Measurements from ENCODE around the gene TAF7.
A peak's percentile ranks its signal among the peaks of the same experiment; 100 is the strongest.
"Not testable (repeated sequence)": the region's sequence is repeated elsewhere in the genome, so short reads cannot be mapped to it uniquely, and the experiment has no call there.

The TAF7 gene

DNA sequence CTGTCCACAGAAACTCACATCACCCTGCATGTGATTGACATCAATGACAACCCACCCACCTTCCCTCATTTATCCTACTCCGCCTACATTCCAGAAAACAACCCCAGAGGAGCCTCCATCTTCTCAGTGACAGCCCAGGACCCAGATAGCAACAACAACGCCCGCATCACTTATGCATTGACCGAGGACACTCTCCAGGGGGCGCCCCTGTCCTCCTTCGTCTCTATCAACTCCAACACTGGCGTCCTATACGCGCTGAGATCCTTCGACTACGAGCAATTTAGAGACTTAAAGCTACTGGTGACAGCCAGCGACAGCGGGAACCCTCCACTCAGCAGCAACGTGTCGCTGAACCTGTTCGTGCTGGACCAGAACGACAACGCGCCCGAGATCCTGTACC is 24.7 kb upstream of the TAF7 start:
- Mint-ChIP-seq H3K27ac (no peak overlapping the region), H3K9me3 (peaks cover 20% of the 10 kb centered on the region), H3K36me3 (peaks cover 3% of the 10 kb centered on the region), H3K4me3 (no peak overlapping the region), H3K4me1 (no peaks in the 10 kb centered on the region), H3K27me3 (peaks cover 87% of the 10 kb centered on the region)
- ATAC-seq: no peak

DNA sequence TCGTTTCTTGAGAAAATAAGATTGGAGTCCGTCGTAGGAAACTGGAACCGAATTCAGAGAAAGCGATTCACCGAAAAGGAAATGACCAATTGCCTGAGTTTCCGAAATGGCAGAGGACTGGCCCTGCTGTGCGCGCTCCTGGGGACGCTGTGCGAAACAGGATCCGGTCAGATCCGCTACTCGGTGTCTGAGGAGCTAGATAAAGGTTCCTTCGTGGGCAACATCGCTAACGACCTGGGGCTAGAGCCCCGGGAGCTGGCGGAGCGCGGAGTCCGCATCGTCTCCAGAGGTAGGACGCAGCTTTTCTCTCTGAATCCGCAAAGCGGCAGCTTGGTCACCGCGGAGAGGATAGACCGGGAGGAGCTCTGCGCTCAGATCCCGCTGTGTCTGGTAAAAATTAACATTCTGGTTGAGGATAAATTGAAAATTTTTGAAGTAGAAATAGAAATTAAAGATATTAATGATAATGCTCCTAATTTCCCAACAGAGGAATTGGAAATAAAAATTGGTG is 23.4 kb upstream of the TAF7 start:
- peaks cover 85% of the 10 kb centered on the region for H3K27me3 Mint-ChIP-seq
- H3K36me3 Mint-ChIP-seq: no peaks in the 10 kb centered on the region
- H3K4me1 Mint-ChIP-seq: no peaks in the 10 kb centered on the region
- H3K9me3 Mint-ChIP-seq: peaks cover 22% of the 10 kb centered on the region
- H3K27ac Mint-ChIP-seq: no peak overlapping the region
- no peak for ATAC-seq
- peak overlapping the region; percentile 34 for H3K4me3 Mint-ChIP-seq

DNA sequence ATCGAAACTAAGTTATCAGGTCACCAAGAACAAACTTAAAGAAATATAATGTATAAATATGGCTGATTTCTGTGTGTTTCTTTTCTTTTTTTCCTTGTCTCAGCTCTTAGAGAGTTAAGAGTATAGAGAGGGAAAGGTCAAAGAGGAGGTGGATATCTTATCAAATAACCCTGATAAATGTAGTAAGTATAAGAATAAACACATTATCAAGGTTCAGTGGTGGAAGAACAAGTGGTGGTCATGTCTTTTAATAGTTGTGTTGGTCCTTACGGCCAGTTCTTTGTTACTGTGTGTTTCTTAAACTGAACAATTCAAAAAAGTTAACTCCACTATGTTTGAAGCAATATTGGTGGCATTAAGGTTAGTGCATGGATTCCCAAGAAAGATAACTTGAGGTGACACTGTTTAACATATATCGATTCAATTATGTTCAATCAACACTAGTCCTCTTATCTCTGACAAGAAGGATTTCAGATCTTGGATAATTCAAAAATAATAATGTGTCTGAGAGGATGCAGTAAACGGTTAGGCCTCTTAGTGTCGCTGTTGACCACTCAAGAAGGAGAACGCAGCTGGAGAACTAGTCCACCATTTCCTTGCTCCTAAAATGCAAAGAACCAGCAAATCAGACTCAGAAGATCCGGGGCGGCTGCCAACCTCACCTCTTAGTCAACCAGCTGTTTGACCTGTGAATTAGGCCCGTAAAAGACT is 22.8 kb upstream of the TAF7 start, which contains the start of gene PCDHGA3:
PCDHGA3 (plus strand) TSS at position 588 of the 711 bp plus-strand sequence. CDS start 205 bp downstream, outside the sequence.
- H3K4me3 Mint-ChIP-seq: peak within 1 kb of the TSS; percentile 34
- H3K27ac Mint-ChIP-seq: no peak within 1 kb of the TSS
- ATAC-seq: no peak
- H3K27me3 Mint-ChIP-seq: peaks cover 85% of the 10 kb centered on the region
- H3K4me1 Mint-ChIP-seq: no peaks in the 10 kb centered on the region
- no peaks in the 10 kb centered on the region for H3K36me3 Mint-ChIP-seq
- peaks cover 22% of the 10 kb centered on the region for H3K9me3 Mint-ChIP-seq

DNA sequence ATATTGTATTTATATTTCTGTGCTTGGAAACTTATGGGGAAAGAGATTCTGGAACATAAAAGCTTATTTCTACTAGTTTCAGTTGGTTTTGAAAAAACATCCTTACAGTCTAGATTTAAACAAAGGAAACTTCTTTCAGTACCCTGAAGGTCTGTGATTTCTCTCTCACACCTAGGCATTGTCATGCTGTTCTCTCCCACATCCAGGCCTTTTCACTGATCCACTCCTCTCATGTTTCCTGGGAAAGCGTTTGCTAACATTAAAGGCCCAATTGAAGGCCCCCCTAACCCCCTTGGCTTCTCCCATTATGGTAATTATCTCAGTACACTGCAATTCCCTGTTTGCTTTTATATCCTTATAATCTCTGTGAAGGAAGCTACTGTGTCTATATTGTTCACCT is 22.2 kb upstream of the TAF7 start:
- H3K4me1 Mint-ChIP-seq: no peaks in the 10 kb centered on the region
- no peak overlapping the region for H3K4me3 Mint-ChIP-seq
- no peaks in the 10 kb centered on the region for H3K36me3 Mint-ChIP-seq
- H3K9me3 Mint-ChIP-seq: peaks cover 26% of the 10 kb centered on the region
- ATAC-seq: no peak
- peaks cover 88% of the 10 kb centered on the region for H3K27me3 Mint-ChIP-seq
- no peak overlapping the region for H3K27ac Mint-ChIP-seq

DNA sequence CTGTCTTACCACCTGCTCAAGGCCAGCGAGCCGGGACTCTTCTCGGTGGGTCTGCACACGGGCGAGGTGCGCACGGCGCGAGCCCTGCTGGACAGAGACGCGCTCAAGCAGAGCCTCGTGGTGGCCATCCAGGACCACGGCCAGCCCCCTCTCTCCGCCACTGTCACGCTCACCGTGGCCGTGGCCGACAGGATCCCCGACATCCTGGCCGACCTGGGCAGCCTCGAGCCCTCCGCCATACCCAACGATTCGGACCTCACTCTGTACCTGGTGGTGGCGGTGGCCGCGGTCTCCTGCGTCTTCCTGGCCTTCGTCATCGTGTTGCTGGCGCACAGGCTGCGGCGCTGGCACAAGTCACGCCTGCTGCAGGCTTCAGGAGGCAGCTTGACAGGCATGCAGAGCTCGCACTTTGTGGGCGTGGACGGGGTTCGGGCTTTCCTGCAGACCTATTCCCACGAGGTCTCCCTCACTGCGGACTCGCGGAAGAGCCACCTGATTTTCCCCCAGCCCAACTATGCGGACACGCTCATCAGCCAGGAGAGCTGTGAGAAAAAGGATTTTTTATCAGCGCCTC is 20.3 kb upstream of the TAF7 start:
- not testable (repeated sequence) for H3K4me3 Mint-ChIP-seq, ATAC-seq, H3K27ac Mint-ChIP-seq, H3K36me3 Mint-ChIP-seq, H3K4me1 Mint-ChIP-seq
- Mint-ChIP-seq H3K27me3 (peaks cover 91% of the 10 kb centered on the region), H3K9me3 (peaks cover 28% of the 10 kb centered on the region)

DNA sequence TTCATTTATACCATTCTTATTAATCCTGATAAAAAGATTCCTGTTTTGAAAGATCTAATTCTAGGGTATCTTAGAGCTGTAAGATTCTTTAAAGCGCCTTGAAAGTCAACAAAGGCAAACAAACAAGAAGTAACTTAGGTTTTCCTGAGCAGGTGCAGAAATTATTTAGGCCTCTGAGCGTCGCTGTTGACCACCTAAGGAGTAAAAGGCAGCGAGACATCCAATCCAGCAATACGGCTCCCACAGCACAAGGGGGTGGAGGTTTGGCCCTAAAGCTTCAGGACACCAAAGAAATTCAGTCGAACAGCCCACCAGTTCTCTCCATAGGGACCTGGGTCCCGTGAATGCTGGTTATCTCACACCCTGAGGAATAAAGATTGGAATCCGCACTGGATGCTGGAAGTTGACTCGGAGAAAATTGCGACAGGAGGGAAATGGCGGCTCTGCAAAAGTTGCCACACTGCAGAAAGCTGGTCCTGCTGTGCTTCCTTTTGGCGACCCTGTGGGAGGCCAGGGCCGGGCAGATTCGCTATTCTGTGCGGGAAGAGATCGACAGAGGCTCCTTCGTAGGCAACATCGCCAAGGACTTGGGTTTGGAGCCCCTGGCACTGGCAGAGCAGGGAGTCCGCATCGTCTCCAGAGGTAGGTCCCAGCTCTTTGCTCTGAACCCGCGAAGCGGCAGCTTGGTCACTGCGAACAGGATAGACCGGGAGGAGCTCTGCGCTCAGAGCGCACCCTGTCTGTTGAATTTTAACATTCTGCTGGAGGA is 18.1 kb upstream of the TAF7 start, which contains the start of gene PCDHGA2:
PCDHGA2 (plus strand) TSS at position 223 of the 769 bp plus-strand sequence.
- peaks cover 27% of the 10 kb centered on the region for H3K9me3 Mint-ChIP-seq
- peak within 1 kb of the TSS; percentile 18 for H3K4me3 Mint-ChIP-seq
- H3K27me3 Mint-ChIP-seq: peaks cover 91% of the 10 kb centered on the region
- H3K27ac Mint-ChIP-seq: no peak within 1 kb of the TSS
- no peak for ATAC-seq
- no peaks in the 10 kb centered on the region for H3K36me3 Mint-ChIP-seq
- H3K4me1 Mint-ChIP-seq: no peaks in the 10 kb centered on the region

DNA sequence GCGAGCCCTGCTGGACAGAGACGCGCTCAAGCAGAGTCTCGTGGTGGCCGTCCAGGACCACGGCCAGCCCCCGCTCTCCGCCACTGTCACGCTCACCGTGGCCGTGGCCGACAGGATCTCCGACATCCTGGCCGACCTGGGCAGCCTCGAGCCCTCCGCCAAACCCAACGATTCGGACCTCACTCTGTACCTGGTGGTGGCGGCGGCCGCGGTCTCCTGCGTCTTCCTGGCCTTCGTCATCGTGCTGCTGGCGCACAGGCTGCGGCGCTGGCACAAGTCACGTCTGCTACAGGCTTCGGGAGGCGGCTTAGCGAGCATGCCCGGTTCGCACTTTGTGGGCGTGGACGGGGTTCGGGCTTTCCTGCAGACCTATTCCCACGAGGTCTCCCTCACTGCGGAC is 12.0 kb upstream of the TAF7 start:
- H3K4me1 Mint-ChIP-seq, H3K27ac Mint-ChIP-seq, H3K4me3 Mint-ChIP-seq, ATAC-seq, H3K36me3 Mint-ChIP-seq: not testable (repeated sequence)
- peaks cover 72% of the 10 kb centered on the region for H3K27me3 Mint-ChIP-seq
- peaks cover 20% of the 10 kb centered on the region for H3K9me3 Mint-ChIP-seq

DNA sequence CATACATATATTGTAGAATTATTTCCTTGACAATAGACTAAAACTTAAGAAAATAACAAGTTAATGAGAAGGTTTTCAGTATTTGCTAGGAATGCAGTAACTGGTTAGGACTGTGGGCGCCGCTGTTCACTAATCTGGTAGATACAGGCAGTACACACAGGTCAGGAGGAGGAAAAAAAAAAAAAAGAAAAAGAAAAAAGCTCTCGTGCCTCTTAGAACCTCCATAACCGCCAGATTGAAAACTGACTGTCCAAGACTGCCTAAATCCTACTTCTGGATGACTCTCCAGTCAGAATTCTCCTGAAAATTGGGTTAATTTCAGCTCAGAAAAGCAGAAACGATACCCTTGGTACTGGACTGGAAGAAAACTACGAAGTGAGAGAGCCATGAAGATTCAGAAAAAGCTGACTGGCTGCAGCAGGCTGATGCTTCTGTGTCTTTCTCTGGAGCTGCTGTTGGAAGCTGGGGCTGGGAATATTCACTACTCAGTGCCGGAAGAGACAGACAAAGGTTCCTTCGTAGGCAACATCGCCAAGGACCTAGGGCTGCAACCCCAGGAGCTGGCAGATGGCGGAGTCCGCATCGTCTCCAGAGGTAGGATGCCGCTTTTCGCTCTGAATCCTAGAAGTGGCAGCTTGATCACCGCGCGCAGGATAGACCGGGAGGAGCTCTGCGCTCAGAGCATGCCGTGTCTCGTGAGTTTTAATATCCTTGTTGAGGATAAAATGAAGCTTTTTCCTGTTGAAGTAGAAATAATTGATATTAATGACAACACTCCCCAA is 9.9 kb upstream of the TAF7 start, which contains the start of gene PCDHGA1:
PCDHGA1 (plus strand) TSS at position 216 of the 782 bp plus-strand sequence.
- Mint-ChIP-seq H3K27ac (no peak within 1 kb of the TSS), H3K27me3 (peaks cover 68% of the 10 kb centered on the region), H3K36me3 (no peaks in the 10 kb centered on the region), H3K4me1 (peaks cover 9% of the 10 kb centered on the region), H3K4me3 (peak within 1 kb of the TSS; percentile 16), H3K9me3 (peaks cover 11% of the 10 kb centered on the region)
- no peak for ATAC-seq

DNA sequence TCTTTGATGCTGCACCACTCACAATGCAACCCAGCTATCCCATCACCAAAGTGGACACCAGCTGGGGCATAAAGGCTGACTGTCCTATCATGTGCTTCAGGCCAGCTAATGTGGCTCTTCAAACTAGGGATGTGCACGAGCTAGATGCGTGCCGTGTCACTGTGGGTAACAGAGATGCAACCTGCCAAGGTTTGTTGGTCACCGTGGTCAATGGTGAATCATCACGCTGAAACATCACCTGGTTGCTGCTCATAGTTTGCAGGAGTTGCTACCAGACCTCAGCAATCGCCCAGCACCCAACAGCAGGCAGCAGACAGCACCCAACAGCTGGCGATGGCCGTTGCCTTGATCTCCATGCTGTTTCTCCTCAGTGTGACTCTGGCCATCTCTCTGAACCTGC is 7.6 kb upstream of the TAF7 start:
- Mint-ChIP-seq H3K4me3 (no peak overlapping the region), H3K4me1 (peaks cover 9% of the 10 kb centered on the region), H3K27me3 (peaks cover 50% of the 10 kb centered on the region), H3K9me3 (peaks cover 6% of the 10 kb centered on the region), H3K27ac (no peak overlapping the region), H3K36me3 (no peaks in the 10 kb centered on the region)
- no peak for ATAC-seq

DNA sequence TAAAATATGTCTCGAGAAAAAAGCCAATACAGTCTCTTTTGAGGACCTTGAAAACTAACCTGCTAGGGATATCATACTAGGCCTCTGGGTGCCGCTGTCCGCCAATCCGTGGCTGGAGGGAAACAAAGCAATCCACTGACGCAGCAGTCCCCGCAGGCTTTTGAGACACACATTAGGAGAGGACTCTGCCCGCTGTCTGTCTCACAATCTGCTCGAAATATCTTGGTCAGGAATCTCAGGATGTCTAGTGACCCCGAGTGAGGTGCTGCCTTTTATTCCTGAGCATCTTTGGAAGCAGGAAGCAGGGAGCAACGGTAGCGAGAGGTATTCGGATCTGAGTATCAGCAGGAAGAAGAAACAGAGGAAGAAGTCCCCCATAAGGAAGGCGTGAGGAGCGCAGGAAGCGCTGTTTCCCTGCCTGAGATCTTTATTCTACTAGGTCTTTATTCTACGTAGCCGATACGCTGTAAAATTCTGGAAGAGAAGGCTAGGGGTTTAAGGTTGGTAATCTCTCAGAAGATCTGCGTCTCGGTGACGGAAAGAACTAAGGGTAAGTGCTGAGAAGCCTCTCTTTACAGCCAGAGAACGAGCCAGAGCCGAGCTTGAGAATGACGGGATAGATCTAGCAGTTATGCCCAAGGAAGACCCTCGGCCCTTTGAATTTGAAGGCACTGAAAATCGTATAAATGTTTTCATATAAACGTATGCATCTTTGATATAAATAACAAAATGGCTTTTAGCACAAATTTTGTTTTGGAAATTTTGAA is 5.7 kb upstream of the TAF7 start:
- Mint-ChIP-seq H3K4me1 (peaks cover 15% of the 10 kb centered on the region), H3K36me3 (no peaks in the 10 kb centered on the region), H3K27ac (peak overlapping the region; percentile 74), H3K4me3 (peak overlapping the region; percentile 84), H3K9me3 (peaks cover 6% of the 10 kb centered on the region), H3K27me3 (peaks cover 30% of the 10 kb centered on the region)
- ATAC-seq: peak; percentile 82

DNA sequence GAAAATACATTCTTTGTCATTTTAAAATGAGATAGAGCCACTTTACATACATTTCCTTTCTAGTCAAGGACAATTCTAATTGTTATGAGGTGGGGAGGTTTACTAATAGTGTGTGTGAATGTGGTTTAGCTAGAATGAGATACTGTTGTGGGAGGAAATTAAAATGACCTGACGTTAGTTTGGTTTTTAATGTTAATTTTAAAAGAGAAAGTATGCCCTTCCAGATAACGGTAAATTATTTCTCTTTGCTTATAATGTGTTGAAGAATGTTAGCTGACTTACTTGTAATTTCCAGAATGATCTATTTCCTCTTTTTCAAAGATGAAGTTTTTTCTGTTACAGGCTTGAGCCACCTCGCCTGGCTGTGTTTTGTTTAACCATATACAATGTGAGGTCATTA is 1.7 kb upstream of the TAF7 start:
- H3K9me3 Mint-ChIP-seq: peaks cover 15% of the 10 kb centered on the region
- no peak for ATAC-seq
- H3K27me3 Mint-ChIP-seq: peaks cover 14% of the 10 kb centered on the region
- H3K4me3 Mint-ChIP-seq: peak overlapping the region; percentile 31
- peaks cover 36% of the 10 kb centered on the region for H3K4me1 Mint-ChIP-seq
- no peak overlapping the region for H3K27ac Mint-ChIP-seq
- peaks cover 29% of the 10 kb centered on the region for H3K36me3 Mint-ChIP-seq

DNA sequence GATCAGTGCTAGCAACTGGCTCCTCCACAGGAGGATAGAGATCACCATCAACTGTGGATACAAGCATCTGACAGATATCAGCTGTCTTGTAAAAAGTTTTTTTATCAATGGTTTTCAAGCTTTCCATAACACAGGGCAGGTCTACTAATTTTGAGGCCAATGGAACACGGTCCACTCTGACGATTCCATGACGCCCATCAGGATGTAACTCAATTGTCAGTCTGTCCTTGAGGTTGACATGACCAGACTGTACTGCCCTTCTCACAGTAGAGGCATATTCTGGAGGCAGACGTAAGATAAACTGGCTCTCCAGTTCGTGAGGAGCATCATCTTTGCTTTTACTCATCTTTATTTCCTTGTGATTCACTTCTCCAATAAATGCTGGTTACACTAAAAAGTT is 885 bp downstream of the TAF7 start:
- Mint-ChIP-seq H3K36me3 (peaks cover 51% of the 10 kb centered on the region), H3K9me3 (peaks cover 24% of the 10 kb centered on the region), H3K27me3 (no peaks in the 10 kb centered on the region), H3K4me3 (peak overlapping the region; percentile 98), H3K27ac (peak overlapping the region; percentile 100), H3K4me1 (peaks cover 28% of the 10 kb centered on the region)
- no peak for ATAC-seq

DNA sequence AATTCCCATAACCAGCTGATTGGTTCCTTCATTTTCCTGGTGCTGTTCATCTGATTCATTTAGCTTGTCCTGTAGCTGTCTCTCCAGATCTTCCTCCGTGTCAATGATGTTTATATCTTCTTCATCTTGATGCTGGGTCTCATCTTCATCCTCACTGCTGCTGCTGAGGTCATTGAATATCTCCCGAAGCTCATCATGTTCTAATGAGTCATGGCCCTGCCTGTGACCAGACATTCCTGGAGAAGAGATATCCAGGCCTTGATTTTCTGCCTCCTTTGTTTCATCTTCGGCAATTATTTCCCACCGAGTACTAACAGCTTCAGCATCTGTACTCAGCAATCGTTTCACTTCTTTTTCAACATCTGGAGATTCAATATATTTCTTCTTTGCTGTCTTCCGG is 1.4 kb downstream of the TAF7 start:
- Mint-ChIP-seq H3K4me1 (peaks cover 28% of the 10 kb centered on the region), H3K27me3 (no peaks in the 10 kb centered on the region), H3K9me3 (peaks cover 26% of the 10 kb centered on the region), H3K36me3 (peaks cover 56% of the 10 kb centered on the region), H3K27ac (peak overlapping the region; percentile 100), H3K4me3 (peak overlapping the region; percentile 98)
- no peak for ATAC-seq

DNA sequence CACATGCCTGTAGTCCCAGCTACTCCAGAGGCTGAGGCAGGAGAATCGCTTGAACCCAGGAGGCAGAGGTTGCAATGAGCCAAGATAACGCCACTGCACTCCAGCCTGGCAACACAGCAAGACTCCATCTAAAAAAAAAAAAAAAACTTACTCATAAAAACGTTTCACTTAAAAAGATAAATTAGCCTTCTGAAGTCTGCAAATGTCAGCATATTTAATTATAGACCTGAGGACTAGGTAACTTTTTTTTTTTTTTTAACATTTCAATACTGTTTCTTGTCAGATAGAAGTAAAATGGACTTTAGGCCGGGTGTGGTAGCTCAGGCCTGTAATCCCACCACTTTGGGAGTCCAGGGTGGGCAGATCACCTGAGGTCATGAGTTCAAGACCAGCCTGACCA is 3.6 kb downstream of the TAF7 start:
- Mint-ChIP-seq H3K4me1 (peaks cover 23% of the 10 kb centered on the region), H3K36me3 (peaks cover 79% of the 10 kb centered on the region), H3K9me3 (peaks cover 24% of the 10 kb centered on the region)
- H3K4me3 Mint-ChIP-seq, H3K27me3 Mint-ChIP-seq, H3K27ac Mint-ChIP-seq, ATAC-seq: not testable (repeated sequence)

Measured in stimulated activated memory B cell treated with anti-CD40 and anti-IgM and Interleukin-4, amounts not matched to agents 10 μg/mL and 1 μg/mL and 100 μg/mL, for 72 hours (primary cell).